Transverse colon (tissue), 3 donors: ENCODE measurements around the gene DDX42.

ENCODE experiments used
- CTCF ChIP-seq, 5 experiments: fragments of 200-600 bp in 3 of 5; fragments of 450-650 bp in 2 of 5; sonication (generic) in 3 of 5; IDR thresholded peaks; 1 replicate in 2 of 5; 2 replicates in 3 of 5; pipeline ENCODE4 v1.5.1; 2016 to 2017; ENCODE audit warnings: antibody characterized with exemption in 5 of 5, inconsistent platforms in 3 of 5, mild to moderate bottlenecking in 2 of 5, moderate library complexity in 1 of 5
- EP300 ChIP-seq: sonication (generic); formaldehyde crosslinking; IDR thresholded peaks from one replicate; pipeline ENCODE4 v1.6.1; 2017; ENCODE audit warnings: antibody characterized with exemption, low read depth
- POLR2A ChIP-seq: fragments of 450-650 bp; IDR thresholded peaks from one replicate; pipeline ENCODE4 v1.6.1; 2016; ENCODE audit warnings: antibody characterized with exemption, mild to moderate bottlenecking, moderate library complexity

GRCh38 chr17:63762161-63763078 is 11.6 kb upstream of the DDX42 start:
- no peak for TF ChIP-seq CTCF (IDR thresholded peaks at IDR 0.05)
- no peak for TF ChIP-seq POLR2A
- no peak for TF ChIP-seq EP300
